OCI-LY7 (cell line): Measurements from ENCODE around the gene HMG20A. TPM values are rescaled to one million over a fixed set of nuclear protein-coding genes. Genes with fewer than 3 reads are reported as not detected.
"Not testable (repeated sequence)": the region's sequence is repeated elsewhere in the genome, so short reads cannot be mapped to it uniquely, and the experiment has no call there.

ENCODE experiments used
- BruUV-seq: library from RNA; stranded (reverse); fragments of 400-500 nt; replicated peaks from 2 replicates; lab custom pipeline; 2021; lab: Mats Ljungman, UMichigan
- CTCF ChIA-PET: fragments of 300-600 bp; sonication (Branson Sonifier 250); formaldehyde crosslinking; loops from one replicate; lab custom pipeline; 2022; ENCODE audit warnings: antibody characterized with exemption; ENCODE audit not compliant: unreplicated experiment; lab: Charles Lee
- POLR2A ChIA-PET: fragments of 300-600 bp; sonication (Branson Sonifier 250); formaldehyde crosslinking; loops from one replicate; lab custom pipeline; 2022; ENCODE audit warnings: antibody characterized with exemption; lab: Charles Lee
- DNase-seq: peaks from one replicate; pipeline ENCODE4 v3.0.0-alpha.2; 2015; ENCODE audit warnings: low spot score
- H2AFZ ChIP-seq: fragments of 200-600 bp; sonication (generic), shearing (Covaris generic); 2 replicates; pipeline ENCODE4 v1.6.1; 2014; ENCODE audit warnings: mild to moderate bottlenecking, antibody characterized with exemption, low read length, moderate library complexity
- H3K27ac ChIP-seq: fragments of 200-600 bp; sonication (generic); 2 replicates; pipeline ENCODE4 v1.5.1; 2014; ENCODE audit warnings: mixed run types, low read depth, mild to moderate bottlenecking, moderate library complexity, low read length, inconsistent platforms; ENCODE audit not compliant: poor library complexity, severe bottlenecking
- H3K36me3 ChIP-seq: fragments of 200-600 bp; sonication (generic); 2 replicates; pipeline ENCODE4 v1.6.1; 2014; ENCODE audit warnings: mild to moderate bottlenecking, antibody characterized with exemption, low read length, moderate library complexity, mixed read lengths; ENCODE audit not compliant: insufficient read depth
- H3K4me1 ChIP-seq: fragments of 200-600 bp; sonication (generic); 2 replicates; pipeline ENCODE4 v1.5.1; 2014; ENCODE audit warnings: mild to moderate bottlenecking, low read length; ENCODE audit not compliant: insufficient read depth, poor library complexity, severe bottlenecking
- H3K4me2 ChIP-seq: fragments of 200-600 bp; sonication (generic); 2 replicates; pipeline ENCODE4 v1.6.1; 2014; ENCODE audit warnings: mild to moderate bottlenecking, low read length
- H3K4me3 ChIP-seq: fragments of 200-600 bp; sonication (generic); 2 replicates; pipeline ENCODE4 v1.5.1; 2014; ENCODE audit warnings: mild to moderate bottlenecking, low read depth, low read length; ENCODE audit not compliant: poor library complexity, severe bottlenecking
- H3K79me2 ChIP-seq: fragments of 200-600 bp; sonication (generic); 2 replicates; pipeline ENCODE4 v1.6.1; 2016; ENCODE audit warnings: low read depth, mild to moderate bottlenecking, low read length, moderate library complexity, mixed read lengths; ENCODE audit not compliant: insufficient read depth
- H3K9me2 ChIP-seq: fragments of 200-600 bp; sonication (generic); 2 replicates; pipeline ENCODE4 v1.6.1; 2016; ENCODE audit warnings: mild to moderate bottlenecking, low read length, mixed read lengths; ENCODE audit not compliant: insufficient read depth
- H3K9me3 ChIP-seq: fragments of 200-600 bp; sonication (generic); 2 replicates; pipeline ENCODE4 v1.6.1; 2014; ENCODE audit warnings: mild to moderate bottlenecking, mixed run types, low read length, mixed read lengths
- H4K20me1 ChIP-seq: fragments of 200-600 bp; sonication (generic); 2 replicates; pipeline ENCODE4 v1.6.1; 2014; ENCODE audit warnings: mild to moderate bottlenecking, antibody characterized with exemption, low read length, moderate library complexity, mixed read lengths; ENCODE audit not compliant: insufficient read depth
- CTCF ChIP-seq: fragments of 200-600 bp; sonication (generic); conservative IDR thresholded peaks from 2 replicates; pipeline ENCODE4 v1.5.1; 2014; ENCODE audit warnings: mild to moderate bottlenecking, antibody characterized with exemption, low read length, moderate library complexity, mixed read lengths
- EZH2phosphoT487 ChIP-seq: fragments of 200-600 bp; sonication (generic); IDR thresholded peaks from 2 replicates; pipeline ENCODE4 v1.6.1; 2018; ENCODE audit warnings: low read depth, borderline replicate concordance, mild to moderate bottlenecking, mixed run types, antibody characterized with exemption, low read length, moderate library complexity, mixed read lengths
- intact Hi-C: fragments of 100-400 bp; cut with micrococcal nuclease; formaldehyde crosslinking; loops from one replicate; pipeline ENCODE4 v1.10.0; 2022; ENCODE audit not compliant: unreplicated experiment
- total RNA-seq, 2 experiments: library from RNA; depleted of rRNA in 1 of 2; stranded (reverse); fragments of >200 nt in 1 of 2; shearing (Covaris generic) in 1 of 2; gene quantifications; 2 replicates each; pipeline ENCODE4 v1.2.3, GENCODE V29; 2014 to 2022

Gene HMG20A
- total RNA-seq, 2 experiments from 2014 or later: 29.1 to 49.9 TPM

GRCh38 chr15:77400258-77400657, 20.4 kb upstream of the HMG20A start:
- no peak for DNase-seq
- Histone ChIP-seq H3K9me3 (peaks cover 34% of the 10 kb centered on the region), H3K4me3 (no peak overlapping the region), H3K79me2 (no peaks in the 10 kb centered on the region), H3K9me2 (no peaks in the 10 kb centered on the region), H4K20me1 (no peaks in the 10 kb centered on the region), H3K4me2 (no peak overlapping the region), H2AFZ (no peak overlapping the region), H3K4me1 (no peaks in the 10 kb centered on the region), H3K27ac (no peak overlapping the region), H3K36me3 (no peaks in the 10 kb centered on the region)
- BruUV-seq: no TSS peak
- TF ChIP-seq EZH2phosphoT487 (no peak), CTCF (no peak)
- CTCF ChIA-PET: no interaction called here
- POLR2A ChIA-PET: no interaction called here
- intact Hi-C loops: no loop called here

- Histone ChIP-seq H3K4me2 (no peak overlapping the region), H3K79me2 (no peaks in the 10 kb centered on the region), H3K4me1 (peaks cover 6% of the 10 kb centered on the region), H3K9me3 (peaks cover 20% of the 10 kb centered on the region), H3K4me3 (no peak overlapping the region), H3K27ac (no peak overlapping the region), H3K36me3 (no peaks in the 10 kb centered on the region), H2AFZ (no peak overlapping the region), H4K20me1 (no peaks in the 10 kb centered on the region), H3K9me2 (no peaks in the 10 kb centered on the region)
- ChIA-PET CTCF (no interaction called here), POLR2A (no interaction called here)
- intact Hi-C loops: no loop called here
- no TSS peak for BruUV-seq
- TF ChIP-seq CTCF (no peak), EZH2phosphoT487 (no peak)
- DNase-seq: no peak
Measured at GRCh38 chr15:77402740-77403379, 17.8 kb upstream of the HMG20A start.

GRCh38 chr15:77406173-77406759, 14.4 kb upstream of the HMG20A start:
- H3K4me2 ChIP-seq, H3K79me2 ChIP-seq, H3K4me3 ChIP-seq, H3K9me3 ChIP-seq, H4K20me1 ChIP-seq, H3K27ac ChIP-seq, H3K9me2 ChIP-seq, CTCF ChIA-PET, H3K36me3 ChIP-seq, H2AFZ ChIP-seq, intact Hi-C loops, POLR2A ChIA-PET, BruUV-seq: not testable (repeated sequence)
- peak; percentile 32 for DNase-seq
- H3K4me1 ChIP-seq: peaks cover 20% of the 10 kb centered on the region
